K562 (cell line): Measurements from ENCODE around the gene ACTR8. TPM values are rescaled to one million over a fixed set of nuclear protein-coding genes. Genes with fewer than 3 reads are reported as not detected.

Experiments
- ATAC-seq: fragments of 200-7000 bp; cut with Tn5 transposase; 3 replicates; pipeline ENCODE4 v1.9.1; 2020; ENCODE audit warnings: moderate library complexity
- BruUV-seq: library from RNA; stranded (reverse); fragments of 400-500 nt; replicated peaks from 2 replicates; lab custom pipeline; 2021; lab: Mats Ljungman, UMichigan
- CTCF ChIA-PET: fragments of 300-600 bp; formaldehyde crosslinking; extraction: SDS; loops from one replicate; lab custom pipeline; 2021; ENCODE audit warnings: low intra/inter-chr PET ratio; lab: Yijun Ruan, JAX
- POLR2A ChIA-PET: fragments of 300-600, 350-650 bp; sonication (Branson Sonifier 250); formaldehyde crosslinking; extraction: SDS; loops from one replicate; lab custom pipeline; 2021; ENCODE audit warnings: antibody characterized with exemption, inconsistent platforms; lab: Yijun Ruan, JAX
- DNase-seq, 4 experiments: peaks; one replicate each; pipeline versions ENCODE4 v3.0.0 to v3.0.0-alpha.2; 2011 to 2018; ENCODE audit warnings: low spot score in 3 of 4, mixed read lengths in 3 of 4; ENCODE audit errors: extremely low read depth in 1 of 4
- FAIRE-seq: peaks from 2 replicates; lab custom pipeline; 2011; peaks lifted over from hg19 to GRCh38; lab: Jason Lieb, UNC
- H2AFZ ChIP-seq: 2 replicates; pipeline ENCODE4 v1.6.0; 2011; ENCODE audit warnings: low read depth, low read length, control low read depth, inconsistent platforms
- H3K27ac ChIP-seq: fragments of 200-600 bp; 3 replicates; pipeline ENCODE4 v1.8.0; 2011; ENCODE audit warnings: low read depth, mild to moderate bottlenecking, control low read depth, inconsistent platforms, low read length, moderate library complexity, mixed read lengths; ENCODE audit errors: extremely low read depth
- H3K27me3 ChIP-seq, 2 experiments: fragments of 300-600 bp in 1 of 2; 2 replicates in 1 of 2; 3 replicates in 1 of 2; pipeline versions ENCODE4 v1.6.0 to v1.8.0; 2011; ENCODE audit warnings: inconsistent platforms in 2 of 2, low read length in 2 of 2, mild to moderate bottlenecking in 1 of 2, mixed read lengths in 1 of 2, moderate library complexity in 1 of 2; ENCODE audit not compliant: control insufficient read depth in 2 of 2, insufficient read depth in 2 of 2
- H3K36me3 ChIP-seq: fragments of 300-600 bp; 3 replicates; pipeline ENCODE4 v1.8.0; 2011; ENCODE audit warnings: mild to moderate bottlenecking, low read length, inconsistent platforms; ENCODE audit not compliant: control insufficient read depth, insufficient read depth
- H3K4me1 ChIP-seq, 2 experiments: fragments of 200-600 bp in 1 of 2; replicated peaks in 1 of 2; 2 replicates in 1 of 2; 3 replicates in 1 of 2; pipeline versions ENCODE4 v1.5.1 to v1.8.0; 2011; ENCODE audit warnings: inconsistent platforms in 2 of 2, low read length in 2 of 2, mild to moderate bottlenecking in 1 of 2, mixed read lengths in 1 of 2, moderate library complexity in 1 of 2; ENCODE audit not compliant: control insufficient read depth in 2 of 2, insufficient read depth in 2 of 2
- H3K4me2 ChIP-seq: 2 replicates; pipeline ENCODE4 v1.6.1; 2011; ENCODE audit warnings: low read length, control low read depth, inconsistent platforms, mixed read lengths; ENCODE audit not compliant: insufficient read depth
- H3K4me3 ChIP-seq: fragments of 200-600 bp; sonication (generic), shearing (Covaris generic); 2 replicates; pipeline ENCODE4 v1.5.1; 2016; ENCODE audit warnings: control low read depth, inconsistent platforms
- H3K79me2 ChIP-seq: fragments of 200-600 bp; 3 replicates; pipeline ENCODE4 v1.8.0; 2011; ENCODE audit warnings: low read length, inconsistent platforms; ENCODE audit not compliant: control insufficient read depth, insufficient read depth
- H3K9ac ChIP-seq, 2 experiments: 2 replicates each; pipeline versions ENCODE4 v1.6.0 to v1.6.1; 2011; ENCODE audit warnings: low read depth in 2 of 2, low read length in 2 of 2, control low read depth in 1 of 2, inconsistent platforms in 1 of 2, mild to moderate bottlenecking in 1 of 2, mixed read lengths in 1 of 2; ENCODE audit not compliant: insufficient read depth in 1 of 2
- H3K9me1 ChIP-seq: one replicate; pipeline ENCODE4 v1.6.0; 2011; ENCODE audit warnings: inconsistent platforms, mild to moderate bottlenecking, low read length, moderate library complexity; ENCODE audit not compliant: control insufficient read depth, insufficient read depth
- H3K9me3 ChIP-seq: replicated peaks from 2 replicates; pipeline ENCODE4 v1.5.1; 2011; ENCODE audit warnings: low read depth, low read length, inconsistent platforms; ENCODE audit not compliant: control insufficient read depth, insufficient read depth
- H4K20me1 ChIP-seq: replicated peaks from 2 replicates; pipeline ENCODE4 v1.6.1; 2011; ENCODE audit warnings: low read length, inconsistent platforms, mixed read lengths; ENCODE audit not compliant: control insufficient read depth, insufficient read depth
- BRCA1 ChIP-seq, 2 experiments: fragments of 450-650 bp in 1 of 2; sonication (generic) in 1 of 2; formaldehyde crosslinking in 1 of 2; IDR thresholded peaks; 2 replicates each; pipeline versions ENCODE4 v1.5.0 to v1.6.1; 2017 to 2020; ENCODE audit warnings: mild to moderate bottlenecking in 1 of 2, missing genetic modification reagents in 1 of 2
- CAMTA2 ChIP-seq: fragments of 250-450 bp; sonication (Bioruptor Pico); conservative IDR thresholded peaks from 2 replicates; pipeline ENCODE4 v1.5.1; 2022
- E2F3 ChIP-seq: fragments of 250-450 bp; sonication (Bioruptor Pico); IDR thresholded peaks from 2 replicates; pipeline ENCODE4 v1.4.0; 2020; ENCODE audit warnings: mild to moderate bottlenecking
- GABPB1 ChIP-seq: sonication (generic); formaldehyde crosslinking; IDR thresholded peaks from 2 replicates; pipeline ENCODE4 v1.8.0; 2022; ENCODE audit warnings: mild to moderate bottlenecking, missing genetic modification reagents
- HDAC1 ChIP-seq, 2 experiments: fragments of 450-650 bp; IDR thresholded peaks; 2 replicates each; pipeline ENCODE4 v1.6.1; 2016 to 2017; ENCODE audit warnings: inconsistent platforms in 1 of 2, mild to moderate bottlenecking in 1 of 2, moderate library complexity in 1 of 2
- HMG20A ChIP-seq: fragments of 450-650 bp; formaldehyde crosslinking; conservative IDR thresholded peaks from 2 replicates; pipeline ENCODE4 v1.4.0; 2020; ENCODE audit warnings: mild to moderate bottlenecking, mixed read lengths
- PHB2 ChIP-seq: fragments of 450-650 bp; IDR thresholded peaks from 2 replicates; pipeline ENCODE4 v1.6.1; 2017; ENCODE audit warnings: low read depth
- RBM17 ChIP-seq: fragments of 200-400 bp; formaldehyde crosslinking; IDR thresholded peaks from 2 replicates; pipeline ENCODE4 v1.6.1; 2017; ENCODE audit warnings: low read depth, mild to moderate bottlenecking, low read length, borderline replicate concordance
- ZNF3 ChIP-seq: fragments of 250-450 bp; sonication (Bioruptor Pico); IDR thresholded peaks from 2 replicates; pipeline ENCODE4 v1.5.0; 2021; ENCODE audit warnings: mild to moderate bottlenecking, moderate library complexity
- ZNF324 ChIP-seq: fragments of 250-450 bp; sonication (Bioruptor Pico); IDR thresholded peaks from 2 replicates; pipeline ENCODE4 v1.4.0; 2020; ENCODE audit warnings: mild to moderate bottlenecking
- ZNF717 ChIP-seq: fragments of 250-450 bp; sonication (Bioruptor Pico); IDR thresholded peaks from 2 replicates; pipeline ENCODE4 v1.5.0; 2021
- WGBS: fragments of 100-300 bp; shearing (Covaris generic); methylation state at CpG from one replicate; pipeline ENCODE4 v1.1.6; 2016; ENCODE audit warnings: low coverage, mixed read lengths; ENCODE audit not compliant: insufficient coverage; ENCODE audit errors: missing lambda C conversion rate; 5-methylcytosine and 5-hydroxymethylcytosine counted together
- in situ Hi-C: fragments of 300-500 bp; cut with MboI; formaldehyde crosslinking; loops from 4 replicates; pipeline ENCODE4 v1.15.0; 2018; ENCODE audit warnings: inconsistent platforms, mixed read lengths
- intact Hi-C: fragments of 100-400 bp; cut with micrococcal nuclease; formaldehyde crosslinking; loops from 2 replicates; pipeline ENCODE4 v1.14.2; 2022
- polyA plus RNA-seq, 8 experiments: library from polyadenylated mRNA; depleted of rRNA in 4 of 8; stranded (reverse) in 5 of 8; unstranded in 3 of 8; fragments of >200 nt; fragmentation: Nextera tagmentation in 2 of 8; fragmentation: Illumina TruSeq in 1 of 8; extraction: Ambion mirVana in 2 of 8; extraction: Trizol in 1 of 8; gene quantifications; 2 replicates each; pipeline versions ENCODE4 v1.2.1 to v1.2.3, GENCODE V29; 2011 to 2014; ENCODE audit warnings: inconsistent platforms in 1 of 8, missing spikeins in 1 of 8
- total RNA-seq, 7 experiments: library from RNA; depleted of rRNA in 6 of 7; stranded (reverse); fragments of >200 nt in 6 of 7; fragmentation: Illumina TruSeq in 2 of 7; extraction: Trizol in 2 of 7; gene quantifications; 2 replicates each; pipeline versions ENCODE4 v1.2.1 to v1.2.3, GENCODE V29; 2011 to 2021; ENCODE audit warnings: low replicate concordance in 1 of 7
- TF ChIP-seq, protein P1 (sequence below): fragments of 250-450 bp; sonication (Bioruptor Pico); IDR thresholded peaks from 2 replicates; pipeline ENCODE4 v1.5.0; 2021; ENCODE audit warnings: mild to moderate bottlenecking, borderline replicate concordance

The ACTR8 gene
- total and polyA plus RNA-seq, 9 of the 15 experiments (the other 6 are each of a cell fraction or from before 2014, with no cell fraction given) = 4.8 to 24.2 (median 17.5) TPM

GRCh38 chr3:53819163-53819868, 62.6 kb downstream of the ACTR8 start (continued):
- TF ChIP-seq, protein P1, sequence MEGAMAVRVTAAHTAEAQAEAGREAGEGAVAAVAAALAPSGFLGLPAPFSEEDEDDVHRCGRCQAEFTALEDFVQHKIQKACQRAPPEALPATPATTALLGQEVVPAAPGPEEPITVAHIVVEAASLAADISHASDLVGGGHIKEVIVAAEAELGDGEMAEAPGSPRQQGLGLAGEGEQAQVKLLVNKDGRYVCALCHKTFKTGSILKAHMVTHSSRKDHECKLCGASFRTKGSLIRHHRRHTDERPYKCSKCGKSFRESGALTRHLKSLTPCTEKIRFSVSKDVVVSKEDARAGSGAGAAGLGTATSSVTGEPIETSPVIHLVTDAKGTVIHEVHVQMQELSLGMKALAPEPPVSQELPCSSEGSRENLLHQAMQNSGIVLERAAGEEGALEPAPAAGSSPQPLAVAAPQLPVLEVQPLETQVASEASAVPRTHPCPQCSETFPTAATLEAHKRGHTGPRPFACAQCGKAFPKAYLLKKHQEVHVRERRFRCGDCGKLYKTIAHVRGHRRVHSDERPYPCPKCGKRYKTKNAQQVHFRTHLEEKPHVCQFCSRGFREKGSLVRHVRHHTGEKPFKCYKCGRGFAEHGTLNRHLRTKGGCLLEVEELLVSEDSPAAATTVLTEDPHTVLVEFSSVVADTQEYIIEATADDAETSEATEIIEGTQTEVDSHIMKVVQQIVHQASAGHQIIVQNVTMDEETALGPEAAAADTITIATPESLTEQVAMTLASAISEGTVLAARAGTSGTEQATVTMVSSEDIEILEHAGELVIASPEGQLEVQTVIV (CRISPR knock-in tag) = no peak
- TF ChIP-seq PHB2 = no peak

DNA sequence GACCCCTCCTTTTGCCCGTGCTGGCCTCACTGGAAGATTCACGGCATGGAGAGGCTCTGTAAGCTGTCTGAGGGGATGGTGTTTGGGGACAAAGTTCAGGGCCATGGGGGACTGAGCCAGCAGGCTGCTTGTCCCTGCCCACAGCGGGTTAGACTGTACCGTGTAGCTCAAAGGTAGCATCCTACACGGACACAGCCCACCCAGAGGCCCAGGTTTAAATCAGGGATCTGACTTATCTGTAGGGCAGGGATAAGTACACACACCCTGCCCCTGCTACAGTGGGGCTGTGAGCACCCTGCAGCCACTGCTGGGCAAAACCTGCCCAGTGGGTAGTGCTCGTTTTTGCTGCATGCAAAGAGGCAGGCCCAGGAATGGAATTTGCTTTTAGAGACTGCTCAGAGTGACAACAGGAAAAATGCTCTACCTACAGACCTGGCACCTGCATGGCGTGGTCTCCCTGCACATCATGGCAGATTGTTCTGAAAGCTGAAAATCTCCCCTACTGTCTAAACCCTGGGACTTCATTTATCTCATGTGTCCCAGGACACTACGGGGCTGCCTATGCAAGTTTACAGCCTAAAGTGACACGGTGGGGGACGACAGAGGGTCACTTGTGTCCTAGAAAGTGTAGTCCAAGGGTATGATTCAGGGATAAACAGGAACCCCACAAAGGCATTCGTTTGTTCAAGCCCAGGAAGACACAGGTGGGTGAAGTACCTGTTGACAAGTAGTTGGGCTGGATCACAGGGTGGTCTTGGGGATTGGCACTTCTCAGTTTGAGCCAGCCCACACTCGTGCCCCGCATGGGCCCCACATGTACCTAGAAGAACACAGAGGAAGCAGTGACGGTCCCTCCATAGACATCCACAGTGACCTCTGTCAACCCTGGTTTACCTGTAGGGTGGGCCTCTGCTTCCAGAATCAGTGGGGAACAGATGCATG, 63.5 kb downstream of the ACTR8 start:
- no peak overlapping the region for H3K4me2 ChIP-seq
- no peak for TF ChIP-seq GABPB1
- TF ChIP-seq E2F3 = no peak
- TF ChIP-seq BRCA1 (IDR thresholded peaks at IDR 0.05) = no peak
- TF ChIP-seq BRCA1 (CRISPR knock-in tag; IDR thresholded peaks at IDR 0.05) = no peak
- TF ChIP-seq HMG20A = no peak
- no peak for TF ChIP-seq ZNF3
- TF ChIP-seq HDAC1 (IDR thresholded peaks at IDR 0.05) = no peak
- TF ChIP-seq ZNF717 (CRISPR knock-in tag) = no peak
- TF ChIP-seq CAMTA2 = no peak
- no peak for TF ChIP-seq RBM17
- no peak for TF ChIP-seq ZNF324
- TF ChIP-seq, all 486 proteins: peak for 0
- H3K9me1 ChIP-seq = no peaks in the 10 kb centered on the region
- H3K9ac ChIP-seq = no peak overlapping the region
- H3K36me3 ChIP-seq = no peaks in the 10 kb centered on the region
- H3K4me1 ChIP-seq = no peaks in the 10 kb centered on the region
- intact Hi-C loops = no loop called here
- POLR2A ChIA-PET = interaction anchor here (1.0 kb wide), 1 partner anchor 36 kb away, joined by 7 read pairs; no protein-coding TSS in a partner anchor
- peaks cover 3 to 50% of the 10 kb centered on the region in 2 experiments; a peak in 3 of 5 replicates for H3K27me3 ChIP-seq
- H3K79me2 ChIP-seq = no peaks in the 10 kb centered on the region
- no peaks in the 10 kb centered on the region; the same call in 1 of the 2 replicates for H4K20me1 ChIP-seq
- H2AFZ ChIP-seq = no peak overlapping the region
- no peak overlapping the region for H3K4me3 ChIP-seq
- ATAC-seq (no peak), DNase-seq (no peak), FAIRE-seq (no peak)
- H3K27ac ChIP-seq = no peak overlapping the region
- H3K9me3 ChIP-seq = no peaks in the 10 kb centered on the region
- in situ Hi-C loops = no loop called here
- BruUV-seq = no TSS peak
- CTCF ChIA-PET = no interaction called here
- 9% methylated on average over 13 of the region's 14 CpGs for WGBS
